ENCODE data around the gene KCNMA1.
"Not testable (repeated sequence)": the region's sequence is repeated elsewhere in the genome, so short reads cannot be mapped to it uniquely, and the experiment has no call there.

The KCNMA1 gene

GRCh38 chr10:77416311-77417135, 221.1 kb downstream of the KCNMA1 start:
- no peak for DNase-seq (ENCODE audit: low spot score)

DNA sequence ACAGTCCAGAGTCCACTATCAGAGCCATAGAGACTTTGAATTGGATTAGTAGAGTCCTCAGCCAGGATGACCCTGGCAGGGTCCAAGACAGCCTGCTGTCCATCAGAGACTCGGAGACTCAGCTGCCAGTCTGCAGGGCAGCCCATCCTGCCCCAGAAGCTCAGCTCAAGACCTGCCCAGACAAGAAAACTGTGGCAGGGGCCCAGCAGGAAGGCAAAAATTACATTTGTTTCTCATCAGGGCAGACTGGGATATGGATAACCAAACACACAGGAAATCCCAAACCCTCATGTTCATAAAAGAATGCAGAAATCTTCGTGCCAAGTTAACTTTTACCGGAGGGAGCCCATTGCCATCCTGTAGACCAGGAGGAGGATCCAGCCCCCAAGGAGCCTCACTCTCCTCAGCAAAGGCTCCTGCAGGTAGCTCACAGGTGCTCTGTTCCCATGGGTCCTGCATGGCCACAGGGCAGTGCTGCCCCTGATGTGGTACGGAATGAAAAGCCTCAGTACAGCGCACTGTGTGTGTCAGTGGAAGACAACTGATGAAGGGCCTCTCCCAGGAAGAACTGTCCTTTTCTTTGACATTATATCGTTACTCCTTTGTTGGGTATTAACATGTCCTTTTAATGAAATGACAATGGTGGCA, 222.2 kb downstream of the KCNMA1 start:
- no peak for DNase-seq (ENCODE audit: low spot score)

- DNase-seq (ENCODE audit: low spot score): no peak
Measured at GRCh38 chr10:77413231-77413630, 224.4 kb downstream of the KCNMA1 start.

GRCh38 chr10:77412573-77413133, 225.0 kb downstream of the KCNMA1 start:
- not testable (repeated sequence) for DNase-seq (ENCODE audit: low spot score)

DNA sequence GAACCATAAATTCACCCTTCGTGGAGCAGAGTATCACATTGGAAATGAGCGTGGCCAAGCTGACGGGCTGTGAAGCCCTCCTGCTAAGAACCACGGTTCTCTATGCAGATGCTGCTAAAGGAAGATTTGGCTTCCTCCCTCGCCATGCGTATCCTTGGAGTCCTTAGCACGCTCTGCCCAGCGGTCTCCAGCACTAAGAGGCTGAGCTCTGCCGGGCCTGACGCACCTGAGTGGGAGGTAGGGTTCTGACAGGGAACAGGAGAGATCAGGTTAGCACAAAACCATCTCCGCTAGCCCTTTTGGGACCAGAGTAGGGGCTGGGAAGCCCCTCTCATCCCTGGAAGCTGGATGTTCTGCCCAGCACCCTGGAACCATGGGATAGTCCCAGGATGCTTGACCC, 225.8 kb downstream of the KCNMA1 start:
- no peak for DNase-seq (ENCODE audit: low spot score)

DNA sequence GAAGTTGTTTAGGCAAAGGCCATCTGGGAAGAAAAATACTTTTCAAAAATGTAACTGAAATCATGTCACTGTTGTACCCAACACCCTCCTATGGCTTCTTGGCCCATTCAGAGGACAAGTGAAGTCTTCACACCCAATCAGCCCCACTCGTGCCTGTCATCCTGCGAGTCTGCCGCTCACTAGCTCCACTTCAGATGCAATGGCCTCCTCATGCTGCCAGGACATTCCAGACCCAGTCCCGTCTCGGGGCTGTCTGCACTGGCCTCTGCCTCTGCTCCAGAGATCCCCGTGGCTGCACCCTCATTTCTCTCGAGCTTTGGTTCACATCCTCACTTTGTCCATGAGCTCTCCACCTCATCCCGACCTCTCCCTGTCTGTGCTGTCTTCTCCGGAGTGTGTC, 227.1 kb downstream of the KCNMA1 start:
- DNase-seq (ENCODE audit: low spot score): no peak

GRCh38 chr10:77409697-77410471, 227.7 kb downstream of the KCNMA1 start:
- no peak for DNase-seq (ENCODE audit: low spot score)

DNA sequence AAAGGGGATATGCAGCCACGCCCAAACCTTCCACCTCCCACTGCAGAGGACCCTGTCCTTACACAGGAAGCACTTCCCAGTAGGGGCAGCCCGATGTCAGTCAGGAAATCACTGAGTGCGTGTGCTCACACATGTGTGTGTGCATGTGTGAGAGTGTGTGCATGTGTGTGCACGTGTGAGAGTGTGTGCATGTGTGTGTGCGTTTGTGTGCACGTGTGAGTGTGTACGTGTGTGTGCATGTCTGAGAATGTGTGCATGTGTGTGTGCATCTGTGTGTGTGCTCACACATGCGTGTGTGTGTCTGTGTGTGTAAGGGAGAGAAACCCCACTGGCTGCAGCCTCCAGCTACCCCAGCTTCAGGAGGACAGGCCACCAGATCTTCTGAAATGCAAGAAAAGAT, 229.3 kb downstream of the KCNMA1 start:
- DNase-seq (ENCODE audit: low spot score): no peak

- DNase-seq (ENCODE audit: low spot score): no peak
Measured at GRCh38 chr10:77406764-77407430, 230.7 kb downstream of the KCNMA1 start.

DNA sequence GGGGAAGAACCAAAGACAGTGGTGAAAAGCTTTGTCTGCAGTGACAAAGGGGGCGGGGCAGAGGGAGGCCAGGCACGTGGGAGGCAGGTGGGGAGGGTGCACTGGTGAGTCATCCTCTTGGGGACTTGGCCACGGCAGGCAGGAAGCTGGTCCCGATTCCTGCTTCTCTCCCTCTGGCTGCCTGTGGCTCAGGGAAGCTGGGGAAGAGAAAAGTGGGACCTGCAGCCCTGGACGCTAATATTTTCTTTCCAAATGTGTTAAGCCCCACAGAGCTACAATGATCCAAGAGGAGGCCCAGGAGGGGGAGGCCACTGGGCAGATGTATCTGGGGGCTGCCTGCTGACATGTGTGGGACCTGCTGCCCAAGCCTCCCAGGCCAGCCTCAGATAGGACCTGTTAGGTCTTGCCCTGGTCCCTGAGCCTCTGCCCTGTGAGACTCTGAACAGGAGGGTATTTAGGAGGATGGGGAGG, 231.8 kb downstream of the KCNMA1 start:
- no peak for DNase-seq (ENCODE audit: low spot score)

GRCh38 chr10:77404810-77405209, 232.8 kb downstream of the KCNMA1 start:
- no peak for DNase-seq (ENCODE audit: low spot score)

- DNase-seq (ENCODE audit: low spot score): no peak
Measured at GRCh38 chr10:77403761-77404160, 233.8 kb downstream of the KCNMA1 start.

DNA sequence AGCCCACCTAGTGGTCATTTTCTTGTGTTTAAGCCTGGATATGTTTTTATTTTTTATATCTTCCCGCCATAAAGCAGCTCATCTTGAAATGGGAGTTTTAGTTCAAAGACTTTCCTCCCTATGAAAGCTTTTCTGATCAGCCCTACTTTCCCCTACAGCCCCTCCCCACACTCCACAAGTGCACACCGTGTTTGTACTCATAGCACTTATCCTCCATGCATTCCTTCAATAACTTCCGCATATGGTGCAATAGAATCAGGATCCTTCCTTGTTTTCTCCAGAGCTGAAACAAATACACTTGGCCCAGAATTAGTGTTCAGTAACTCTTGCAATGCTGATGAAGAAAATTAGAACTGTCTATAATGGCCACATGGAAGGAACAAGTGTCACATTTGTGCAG, 235.9 kb downstream of the KCNMA1 start:
- DNase-seq (ENCODE audit: low spot score): no peak

GRCh38 chr10:77400033-77400432, 237.6 kb downstream of the KCNMA1 start:
- DNase-seq (ENCODE audit: low spot score): no peak

DNA sequence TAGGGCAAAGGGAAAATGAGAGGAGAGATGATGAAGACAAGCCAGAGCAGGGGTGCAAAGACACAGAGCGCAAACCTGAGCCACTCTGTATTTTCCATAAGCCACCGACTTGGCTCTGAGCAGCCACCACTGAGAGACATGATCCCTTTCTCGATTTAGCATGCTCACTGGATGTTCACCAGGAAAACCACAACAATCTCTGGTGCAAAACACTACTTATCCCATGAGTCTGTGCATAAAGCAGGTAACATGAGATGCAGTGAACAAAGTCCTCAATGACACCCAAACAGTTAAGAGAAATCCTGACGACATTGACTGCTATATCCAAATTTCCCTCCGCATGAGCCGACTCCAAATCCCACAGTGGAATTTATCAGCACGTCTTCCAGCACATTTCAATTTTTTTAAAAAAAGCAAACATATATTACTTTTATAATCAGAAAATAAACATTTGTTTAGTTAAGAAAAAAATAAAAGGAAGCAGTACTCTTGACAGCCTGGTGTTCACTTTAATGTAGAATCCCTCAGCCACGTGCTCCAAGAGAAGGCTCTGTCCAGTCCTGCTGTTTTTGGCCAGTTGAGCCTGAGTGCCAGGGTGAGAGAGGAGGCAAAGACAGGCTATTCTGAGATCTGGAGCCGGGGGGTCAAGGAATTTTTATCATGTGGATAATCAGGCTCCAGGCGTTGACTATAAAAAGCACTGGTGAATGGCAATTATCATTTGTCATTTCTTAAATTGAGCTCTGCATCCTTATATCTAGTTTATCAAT, 238.4 kb downstream of the KCNMA1 start:
- DNase-seq (ENCODE audit: low spot score): no peak

- no peak for DNase-seq (ENCODE audit: low spot score)
Measured at GRCh38 chr10:77398558-77398957, 239.1 kb downstream of the KCNMA1 start.

DNA sequence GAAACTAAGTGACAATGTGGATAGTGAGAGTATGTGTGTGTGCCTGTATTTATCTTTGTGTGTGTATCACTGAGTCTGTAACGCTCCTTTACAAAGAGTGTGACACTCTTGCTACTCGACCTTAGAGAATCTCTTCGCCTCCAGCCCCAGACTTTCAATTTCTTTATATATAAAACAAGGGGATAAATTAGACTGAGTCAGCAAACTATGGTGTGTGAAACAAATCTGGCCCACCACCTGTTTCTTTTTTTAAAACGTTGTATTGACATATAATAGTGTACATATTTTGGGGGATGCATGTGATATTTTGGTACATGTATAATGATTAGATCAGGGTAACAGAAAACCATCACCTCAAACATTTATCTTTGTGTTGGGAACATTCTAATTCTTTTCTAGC, 240.5 kb downstream of the KCNMA1 start:
- DNase-seq (ENCODE audit: low spot score): no peak

- no peak for DNase-seq (ENCODE audit: low spot score)
Measured at GRCh38 chr10:77396290-77396689, 241.3 kb downstream of the KCNMA1 start.

- no peak for DNase-seq (ENCODE audit: low spot score)
Measured at GRCh38 chr10:77393821-77394501, 243.6 kb downstream of the KCNMA1 start.

GRCh38 chr10:77393411-77393810, 244.2 kb downstream of the KCNMA1 start:
- no peak for DNase-seq (ENCODE audit: low spot score)

All from CD4-positive, alpha-beta T cell treated with Interleukin-2 at 100 ng/mL for 4 hours (primary cell).